Measurements from ENCODE around the gene PSMB5. TPM values are rescaled to one million over a fixed set of nuclear protein-coding genes. Genes with fewer than 3 reads are reported as not detected.

Gene PSMB5
- total RNA-seq, 1 donor from 2014 or later: 67.6 TPM

Other genes starting within 250 kb of the PSMB5 start
- gene SLC7A7, start 219.5 kb downstream of the PSMB5 start, total RNA-seq: 10.6 TPM
- gene MRPL52, start 205.0 kb downstream of the PSMB5 start, total RNA-seq: 77.8 TPM
- 172 TPM for gene MMP14, start 198.3 kb downstream of the PSMB5 start, total RNA-seq
- 128 TPM for gene LRP10, start 163.2 kb downstream of the PSMB5 start, total RNA-seq
- 0.18 TPM for gene REM2, start 151.7 kb downstream of the PSMB5 start, total RNA-seq
- 84.4 TPM for gene RBM23, start 115.8 kb downstream of the PSMB5 start, total RNA-seq
- gene PRMT5, start 105.5 kb downstream of the PSMB5 start, total RNA-seq: 80.9 TPM
- 29.2 TPM for gene HAUS4, start 77.8 kb downstream of the PSMB5 start, total RNA-seq
- 39.9 TPM for gene AJUBA, start 52.3 kb downstream of the PSMB5 start, total RNA-seq
- gene C14orf93, start 24.8 kb downstream of the PSMB5 start, total RNA-seq: 10.8 TPM
- not detected for gene PSMB11, start 7.3 kb upstream of the PSMB5 start, total RNA-seq
- 3.7 TPM for gene CDH24, start 22.6 kb upstream of the PSMB5 start, total RNA-seq
- gene ACIN1, start 60.2 kb upstream of the PSMB5 start, total RNA-seq: 229 TPM
- gene C14orf119, start 60.6 kb upstream of the PSMB5 start, total RNA-seq: 40.2 TPM
- gene CIROP, start 70.1 kb upstream of the PSMB5 start, total RNA-seq: not detected
- gene CEBPE, start 84.4 kb upstream of the PSMB5 start, total RNA-seq: not detected
- gene SLC7A8, start 148.8 kb upstream of the PSMB5 start, total RNA-seq: 58.5 TPM
- gene RNF212B, start 203.0 kb upstream of the PSMB5 start, total RNA-seq: not detected

All from ureter (tissue), 1 donor.